Stimulated activated CD8-positive, alpha-beta memory T cell treated with anti-CD3 and anti-CD28 coated beads, Interleukin-4, amount 100 ng/mL, for 1 hour (primary cell): Measurements from ENCODE around the gene EIF2B1.
"Not testable (repeated sequence)": the region's sequence is repeated elsewhere in the genome, so short reads cannot be mapped to it uniquely, and the experiment has no call there.

Experiments
- DNase-seq, 2 donors: peaks; one replicate each; pipeline ENCODE4 v3.0.0-alpha.2; 2020; ENCODE audit warnings: low read depth in 2 of 2, low spot score in 1 of 2

EIF2B1 gene

GRCh38 chr12:123621101-123621500 lies 12.4 kb downstream of the EIF2B1 start:
- no peak for DNase-seq

- no peak for DNase-seq
Measured at GRCh38 chr12:123617580-123617979, 15.9 kb downstream of the EIF2B1 start.

- no peak for DNase-seq
Measured at GRCh38 chr12:123617144-123617543, 16.3 kb downstream of the EIF2B1 start.

GRCh38 chr12:123614531-123614930 lies 19.0 kb downstream of the EIF2B1 start:
- DNase-seq = no peak

GRCh38 chr12:123614110-123614509 lies 19.4 kb downstream of the EIF2B1 start:
- DNase-seq = no peak

- DNase-seq = no peak
Measured at GRCh38 chr12:123608182-123608581, 25.3 kb downstream of the EIF2B1 start.

- DNase-seq = no peak
Measured at GRCh38 chr12:123607756-123608155, 25.7 kb downstream of the EIF2B1 start.

- not testable (repeated sequence) for DNase-seq
Measured at GRCh38 chr12:123603495-123603894, 30.0 kb downstream of the EIF2B1 start.

- DNase-seq = no peak
Measured at GRCh38 chr12:123602651-123603195, 30.8 kb downstream of the EIF2B1 start.

- peak; percentile 66 to 72 for DNase-seq
Measured at GRCh38 chr12:123601602-123602489, 31.6 kb downstream of the EIF2B1 start, which contains the start of gene DDX55. Gene DDX55, plus strand, starts transcription at chr12:123602099. Its CDS starts 50 bp downstream, at chr12:123602149.

- no peak for DNase-seq
Measured at GRCh38 chr12:123599721-123600120, 33.8 kb downstream of the EIF2B1 start.

GRCh38 chr12:123599310-123599709 lies 34.2 kb downstream of the EIF2B1 start:
- no peak for DNase-seq

- DNase-seq = no peak
Measured at GRCh38 chr12:123598522-123598921, 35.0 kb downstream of the EIF2B1 start.

GRCh38 chr12:123597100-123597499 lies 36.4 kb downstream of the EIF2B1 start:
- no peak for DNase-seq

- no peak for DNase-seq
Measured at GRCh38 chr12:123595729-123596128, 37.8 kb downstream of the EIF2B1 start.

GRCh38 chr12:123591702-123592481 lies 41.6 kb downstream of the EIF2B1 start:
- DNase-seq = no peak

GRCh38 chr12:123580772-123581171 lies 52.7 kb downstream of the EIF2B1 start:
- DNase-seq = no peak

GRCh38 chr12:123578829-123579228 lies 54.7 kb downstream of the EIF2B1 start:
- DNase-seq = not testable (repeated sequence)

- DNase-seq = no peak
Measured at GRCh38 chr12:123578243-123578642, 55.2 kb downstream of the EIF2B1 start.

GRCh38 chr12:123576611-123577010 lies 56.9 kb downstream of the EIF2B1 start:
- DNase-seq = no peak

GRCh38 chr12:123573870-123574269 lies 59.6 kb downstream of the EIF2B1 start:
- DNase-seq = no peak

- no peak for DNase-seq
Measured at GRCh38 chr12:123572391-123572790, 61.1 kb downstream of the EIF2B1 start.
